H1 (cell line): ENCODE data around the gene WNT9B. TPM values are rescaled to one million over a fixed set of nuclear protein-coding genes. Genes with fewer than 3 reads are reported as not detected.

Experiments
- GABPA ChIP-seq: IDR thresholded peaks from 2 replicates; pipeline ENCODE4 v1.6.1; 2011; ENCODE audit warnings: mild to moderate bottlenecking, low read length, moderate library complexity, borderline replicate concordance; ENCODE audit not compliant: insufficient read depth
- KDM1A ChIP-seq: fragments of 200-600, 300-600 bp; sonication (generic); IDR thresholded peaks from 2 replicates; pipeline ENCODE4 v1.7.1; 2016; ENCODE audit warnings: mild to moderate bottlenecking, low read length, borderline replicate concordance
- KDM5A ChIP-seq: fragments of 200-600 bp; IDR thresholded peaks from 2 replicates; pipeline ENCODE4 v1.7.1; 2012; ENCODE audit warnings: mild to moderate bottlenecking, low read length, inconsistent platforms, mixed read lengths
- PHF8 ChIP-seq: fragments of 200-600 bp; sonication (generic); conservative IDR thresholded peaks from 2 replicates; pipeline ENCODE4 v1.7.1; 2012; ENCODE audit warnings: low read depth, mild to moderate bottlenecking, inconsistent platforms, low read length, moderate library complexity
- SIRT6 ChIP-seq: IDR thresholded peaks from one replicate; pipeline ENCODE4 v1.7.1; 2012; ENCODE audit warnings: low read length, inconsistent platforms
- polyA plus RNA-seq, 7 experiments: library from polyadenylated mRNA; depleted of rRNA in 3 of 7; stranded (reverse) in 5 of 7; unstranded in 2 of 7; fragments of >200 nt in 5 of 7; fragments of 200-250 nt in 2 of 7; gene quantifications; 1 replicate in 5 of 7; 2 replicates in 1 of 7; 4 replicates in 1 of 7; pipeline versions ENCODE4 v1.2.1 to v1.2.3, GENCODE V29; 2011 to 2013; ENCODE audit warnings: missing spikeins in 2 of 7, mixed read lengths in 2 of 7
- total RNA-seq: library from RNA; stranded (reverse); fragmentation: NEBNext Ultra II Directional; extraction: Animal tissue kit (Norgen Biotek cat#: 25700); gene quantifications from 2 replicates; pipeline ENCODE4 v1.2.1, GENCODE V29; 2021
- TF ChIP-seq, protein P1 (sequence below), 3 experiments: IDR thresholded peaks; 1 replicate in 2 of 3; 2 replicates in 1 of 3; pipeline versions ENCODE4 v1.5.1 to v1.6.1; 2011; ENCODE audit warnings: low read length in 3 of 3, mild to moderate bottlenecking in 3 of 3, inconsistent platforms in 2 of 3, low read depth in 1 of 3, moderate library complexity in 1 of 3; ENCODE audit not compliant: insufficient read depth in 1 of 3; ENCODE audit errors: control extremely low read depth in 1 of 3

WNT9B gene
- total and polyA plus RNA-seq, 2 of the 8 experiments (the other 6 are each of a cell fraction or from before 2014, with no cell fraction given) = 0.21 TPM; not detected in 1

- no peak for TF ChIP-seq KDM1A
- no peak for TF ChIP-seq GABPA
- TF ChIP-seq PHF8 = no peak
- no peak for TF ChIP-seq KDM5A
- TF ChIP-seq SIRT6 = no peak
- TF ChIP-seq, protein P1, sequence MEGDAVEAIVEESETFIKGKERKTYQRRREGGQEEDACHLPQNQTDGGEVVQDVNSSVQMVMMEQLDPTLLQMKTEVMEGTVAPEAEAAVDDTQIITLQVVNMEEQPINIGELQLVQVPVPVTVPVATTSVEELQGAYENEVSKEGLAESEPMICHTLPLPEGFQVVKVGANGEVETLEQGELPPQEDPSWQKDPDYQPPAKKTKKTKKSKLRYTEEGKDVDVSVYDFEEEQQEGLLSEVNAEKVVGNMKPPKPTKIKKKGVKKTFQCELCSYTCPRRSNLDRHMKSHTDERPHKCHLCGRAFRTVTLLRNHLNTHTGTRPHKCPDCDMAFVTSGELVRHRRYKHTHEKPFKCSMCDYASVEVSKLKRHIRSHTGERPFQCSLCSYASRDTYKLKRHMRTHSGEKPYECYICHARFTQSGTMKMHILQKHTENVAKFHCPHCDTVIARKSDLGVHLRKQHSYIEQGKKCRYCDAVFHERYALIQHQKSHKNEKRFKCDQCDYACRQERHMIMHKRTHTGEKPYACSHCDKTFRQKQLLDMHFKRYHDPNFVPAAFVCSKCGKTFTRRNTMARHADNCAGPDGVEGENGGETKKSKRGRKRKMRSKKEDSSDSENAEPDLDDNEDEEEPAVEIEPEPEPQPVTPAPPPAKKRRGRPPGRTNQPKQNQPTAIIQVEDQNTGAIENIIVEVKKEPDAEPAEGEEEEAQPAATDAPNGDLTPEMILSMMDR (IDR thresholded peaks at IDR 0.05; ENCODE audit: control extremely low read depth in 1 of 3, insufficient read depth in 1 of 3, low read depth in 1 of 3, low read length in 3 of 3) = no peak
Observed at GRCh38 chr17:46834846-46835245, 16.5 kb upstream of the WNT9B start (continued).
